Ramos (cell line): ENCODE data around the gene TP53AIP1.

ENCODE experiments used
- in situ Hi-C: fragments of 300-500 bp; cut with MboI; formaldehyde crosslinking; loops from one replicate; pipeline ENCODE4 v1.14.3; 2022; ENCODE audit warnings: low sequenced_read_pairs; ENCODE audit not compliant: unreplicated experiment

TP53AIP1 gene

DNA sequence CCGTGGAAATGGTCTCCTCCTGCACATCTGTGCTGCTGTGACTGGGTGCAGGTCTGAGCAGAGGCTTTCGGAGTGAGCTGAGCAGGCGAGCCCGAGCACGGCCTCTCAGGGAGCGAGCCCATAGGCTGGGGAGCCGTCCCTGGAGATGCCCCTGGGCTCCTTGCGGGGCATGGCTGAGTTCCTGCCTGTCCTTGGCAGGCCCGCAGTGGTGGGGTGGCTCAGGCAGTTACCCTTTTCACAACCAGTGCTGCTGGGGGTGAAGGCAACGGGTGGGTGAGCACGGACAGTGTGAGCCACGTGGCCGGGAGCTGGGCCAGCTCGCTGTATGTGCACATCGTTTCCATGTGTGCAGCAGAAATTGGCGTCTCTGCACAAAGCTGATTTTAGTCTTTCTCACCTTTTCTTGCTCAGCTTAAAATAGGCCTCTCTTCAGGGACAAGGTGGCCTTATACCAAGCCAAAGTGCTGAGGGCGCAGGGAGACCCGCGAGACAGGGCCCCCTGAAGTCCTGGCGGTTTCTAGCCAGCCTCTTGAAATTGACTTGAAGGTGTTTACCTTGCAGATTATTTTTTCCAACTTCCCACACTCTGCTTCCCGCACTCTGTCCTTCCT, at the start of gene TP53AIP1:
Gene TP53AIP1 (minus strand): TSS at position 55 of the 611 bp plus-strand sequence. CDS start 5,053 bp downstream, outside the sequence.
- in situ Hi-C loops = no loop called here

DNA sequence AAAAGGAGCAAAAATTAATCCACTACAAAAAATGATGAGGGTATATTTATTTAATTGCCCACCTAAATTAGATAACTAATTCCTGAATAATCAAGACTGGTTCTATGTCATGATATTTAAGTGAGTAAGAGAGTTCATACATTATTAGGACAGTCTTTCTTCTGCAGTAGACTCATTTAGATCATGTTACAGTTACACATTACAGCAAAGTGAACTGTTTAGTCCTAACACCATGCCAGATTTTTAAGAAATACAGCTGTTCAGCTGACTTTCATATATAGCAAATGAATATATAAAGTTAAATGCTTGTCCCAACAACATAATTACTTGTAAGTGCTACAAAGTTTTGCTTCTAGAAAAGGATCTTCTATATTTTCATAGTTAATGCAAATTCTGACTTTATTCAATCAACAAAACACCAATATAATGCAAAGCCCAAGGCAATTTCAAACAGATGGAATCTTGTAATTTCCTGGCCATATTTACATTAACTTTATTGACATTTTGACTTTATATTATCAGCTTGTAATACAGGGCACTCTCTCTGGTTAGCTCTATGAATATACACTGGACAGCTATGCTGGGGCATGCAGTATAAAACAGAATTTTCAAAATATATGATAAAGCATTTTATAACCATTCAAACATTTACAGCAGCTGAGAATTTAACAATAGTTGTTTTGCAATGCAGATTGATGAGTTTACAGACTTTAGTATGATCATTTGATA, 45.7 kb upstream of the TP53AIP1 start:
- in situ Hi-C loops = no loop called here

GRCh38 chr11:128985880-128986279, 43.2 kb upstream of the TP53AIP1 start:
- in situ Hi-C loops = no loop called here

DNA sequence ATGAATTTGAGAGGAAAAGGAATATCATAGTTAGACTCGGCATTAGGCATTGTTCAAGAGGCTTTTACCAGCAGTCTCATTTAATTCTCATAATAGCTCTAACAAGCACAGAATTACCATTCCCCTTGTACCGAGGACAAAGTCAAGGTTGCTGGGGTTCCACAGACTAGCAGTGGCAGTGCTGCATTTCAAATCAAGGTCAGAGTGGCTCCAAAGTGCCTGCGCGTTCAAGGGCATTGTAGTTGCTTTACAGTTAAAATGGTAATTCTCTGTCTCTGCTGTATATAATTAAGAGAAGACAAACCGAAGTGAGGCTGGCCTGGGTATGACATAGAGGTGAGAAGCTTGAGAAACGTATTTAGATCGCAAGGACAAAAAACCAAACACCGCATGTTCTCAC, 40.4 kb upstream of the TP53AIP1 start:
- in situ Hi-C loops = no loop called here

DNA sequence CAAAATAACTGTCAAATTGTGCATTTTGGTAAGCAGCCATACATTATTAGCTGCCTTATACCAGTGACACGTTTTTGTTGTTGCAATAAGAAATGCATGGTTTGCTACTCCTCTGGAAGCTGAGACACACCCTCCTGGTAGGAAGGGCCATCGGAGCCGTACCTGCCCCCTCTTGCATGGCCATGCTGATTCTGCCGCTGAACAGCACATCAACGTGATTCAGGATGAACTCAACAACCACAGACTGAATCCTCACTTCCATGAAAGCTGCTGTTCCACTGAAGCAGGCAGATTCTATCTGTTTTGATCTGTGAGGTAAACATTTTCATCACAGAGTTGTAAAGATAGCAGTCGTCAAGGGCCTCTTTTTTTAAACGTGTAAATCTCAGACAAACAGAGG, 38.6 kb upstream of the TP53AIP1 start:
- in situ Hi-C loops = no loop called here

- in situ Hi-C loops = no loop called here
Observed at GRCh38 chr11:128970598-128971190, 28.0 kb upstream of the TP53AIP1 start.

- in situ Hi-C loops = no loop called here
Observed at GRCh38 chr11:128968916-128969315, 26.2 kb upstream of the TP53AIP1 start.

DNA sequence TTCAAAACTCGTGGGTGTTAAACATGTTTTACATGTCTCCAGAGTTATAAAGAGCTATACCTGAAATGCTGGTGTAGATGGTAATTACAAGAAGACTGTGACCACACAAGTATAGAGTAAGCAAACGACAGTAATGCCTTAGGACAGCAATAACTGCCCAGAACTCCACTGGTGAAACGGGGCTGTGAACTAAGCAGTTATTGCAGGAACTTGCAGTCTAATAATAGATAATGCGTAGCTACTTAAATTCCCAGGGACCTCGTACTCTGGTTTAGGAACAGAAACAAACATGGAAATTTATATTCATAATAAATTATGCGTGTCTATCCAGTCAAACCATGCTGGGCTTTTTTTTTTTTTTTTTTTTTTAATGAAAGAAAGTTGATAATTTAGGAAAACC, 24.9 kb upstream of the TP53AIP1 start:
- in situ Hi-C loops = no loop called here

DNA sequence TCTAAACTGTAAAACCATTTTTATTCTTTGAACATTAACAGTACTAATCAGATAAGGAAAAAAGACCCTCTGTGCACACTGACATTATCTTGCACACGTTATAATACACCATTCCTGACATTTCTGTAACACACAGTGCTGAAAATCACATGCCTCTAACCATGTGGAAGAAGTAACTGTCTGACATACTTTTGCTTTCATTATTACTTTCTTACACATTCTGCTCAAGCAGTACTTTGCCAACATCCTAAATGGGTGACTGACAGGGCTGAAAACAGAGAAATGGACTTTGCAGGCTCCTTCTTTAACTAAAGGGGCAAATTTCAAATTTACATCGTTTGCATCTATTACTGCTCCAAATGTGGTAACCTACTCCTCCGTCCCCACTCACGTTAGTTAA, 22.8 kb upstream of the TP53AIP1 start:
- in situ Hi-C loops = no loop called here

DNA sequence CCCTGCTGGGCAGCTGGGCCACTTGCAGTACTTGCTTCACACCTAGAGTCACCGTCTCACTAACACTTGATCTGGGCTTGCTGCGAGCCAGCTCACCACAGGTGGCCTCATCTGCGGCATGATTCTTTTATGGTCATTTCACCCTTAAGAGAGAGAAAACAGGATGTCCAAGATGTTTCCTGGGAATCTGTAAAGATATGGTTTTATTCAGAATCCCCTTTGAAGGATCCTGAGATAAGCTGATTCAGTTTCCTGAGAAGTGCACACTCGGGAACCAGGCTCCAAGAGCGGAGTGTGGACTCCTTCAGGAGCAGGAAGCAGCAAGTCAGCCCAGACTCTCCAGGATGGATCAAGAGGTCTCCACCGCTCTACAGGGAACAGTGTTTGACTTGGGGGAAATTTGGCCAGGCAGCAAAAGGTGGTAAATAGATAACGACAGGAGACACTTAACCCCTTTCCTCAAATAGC, 21.8 kb upstream of the TP53AIP1 start:
- in situ Hi-C loops = no loop called here

DNA sequence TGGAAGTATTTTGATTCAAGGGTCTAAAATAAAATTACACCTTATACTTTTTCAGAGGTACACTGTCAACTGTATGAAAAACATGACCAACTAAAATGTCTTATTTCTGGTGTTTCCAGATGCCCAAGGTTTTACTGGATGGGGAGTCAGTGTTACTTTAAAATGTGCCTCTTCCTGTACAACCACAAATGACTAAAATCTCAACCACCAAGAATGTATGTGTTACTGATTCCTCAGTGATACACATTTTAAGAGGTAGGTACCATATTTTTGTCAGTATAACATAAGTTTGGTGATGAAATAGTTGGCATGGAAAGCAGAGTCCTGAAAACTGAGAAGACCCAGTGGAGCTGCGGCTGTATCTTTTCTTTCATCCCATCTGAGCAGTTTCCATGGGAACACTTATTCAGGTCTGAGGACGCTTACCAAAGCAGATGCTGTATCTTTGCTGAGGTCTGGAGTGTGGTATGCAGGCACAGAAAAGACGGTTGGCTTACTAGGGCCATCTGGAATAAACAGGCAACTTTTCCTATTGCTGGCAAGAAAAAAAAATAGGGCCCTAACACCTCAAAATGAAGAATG, 21.2 kb upstream of the TP53AIP1 start:
- in situ Hi-C loops = no loop called here

DNA sequence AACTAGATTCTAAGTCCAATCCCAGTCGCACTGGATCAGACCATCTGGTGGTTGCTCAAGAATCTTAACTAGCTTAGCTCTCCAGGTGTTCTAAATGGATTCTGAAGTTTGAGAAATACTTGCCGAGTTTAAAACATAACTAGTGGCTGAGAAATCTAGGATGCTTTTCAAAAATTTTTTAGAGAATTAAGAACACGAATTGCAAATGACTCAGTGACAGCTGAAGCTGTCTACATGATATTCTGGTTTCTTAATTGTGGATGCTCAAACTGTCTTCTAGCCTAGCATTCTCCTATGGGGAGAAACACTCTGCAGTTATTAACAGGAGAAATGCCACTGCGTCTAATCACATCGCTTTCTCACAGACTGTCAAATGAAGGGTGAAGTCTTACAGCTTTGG, 20.2 kb upstream of the TP53AIP1 start:
- in situ Hi-C loops = no loop called here

- in situ Hi-C loops = no loop called here
Observed at GRCh38 chr11:128961645-128962044, 19.0 kb upstream of the TP53AIP1 start.

DNA sequence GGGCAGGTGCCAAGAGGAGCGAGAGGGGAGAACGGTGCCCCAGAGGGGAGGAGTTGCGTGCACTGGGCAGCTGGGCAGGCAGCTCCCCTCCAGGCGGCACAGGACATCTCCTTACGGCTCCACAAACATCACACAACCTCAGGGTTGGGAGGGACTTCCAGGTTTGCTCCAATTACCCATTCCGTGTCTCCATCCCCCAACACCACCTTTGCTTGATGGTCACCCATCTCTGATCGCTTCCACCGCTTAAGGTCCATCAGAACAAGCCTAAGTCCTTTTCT, 14.5 kb upstream of the TP53AIP1 start:
- in situ Hi-C loops = no loop called here

DNA sequence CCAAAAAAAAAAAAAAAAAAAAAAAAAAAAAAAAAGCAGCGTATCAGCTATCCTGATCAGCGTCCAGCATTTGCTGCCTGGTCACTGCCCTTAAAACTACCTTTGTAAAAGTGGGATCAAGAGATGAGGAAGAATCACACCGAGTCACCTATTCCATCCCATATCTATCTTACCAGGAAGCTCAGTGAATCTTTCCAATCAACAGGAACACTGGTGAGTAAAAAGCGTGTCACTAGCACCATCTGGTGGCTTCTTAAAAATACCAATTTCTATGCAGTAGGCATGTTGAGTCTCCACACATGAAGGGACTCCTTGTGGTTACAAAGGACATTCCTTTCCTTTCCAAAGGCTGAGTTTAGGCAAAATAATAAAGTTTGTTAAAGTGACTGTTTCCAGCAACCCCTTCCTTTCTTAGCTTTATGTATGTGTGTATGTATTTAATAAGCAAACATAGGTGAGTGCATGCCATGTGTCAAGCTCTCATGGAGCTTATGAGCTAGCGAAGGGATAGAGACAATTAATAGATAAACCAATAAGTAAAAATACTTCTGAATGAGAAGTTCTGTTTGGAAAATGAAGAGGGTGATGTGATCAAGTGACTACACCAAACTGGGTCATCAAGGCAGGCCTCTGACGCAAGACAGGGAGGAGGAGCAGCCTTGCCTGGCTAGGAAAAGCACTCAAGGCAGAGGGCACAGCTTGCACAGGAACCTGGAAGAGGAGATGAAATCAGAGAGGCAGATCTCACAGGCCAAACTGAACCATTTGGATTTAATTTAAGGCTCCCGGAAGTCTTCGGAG, 13.9 kb upstream of the TP53AIP1 start:
- in situ Hi-C loops = no loop called here

- in situ Hi-C loops = no loop called here
Observed at GRCh38 chr11:128955636-128956035, 13.0 kb upstream of the TP53AIP1 start.

- in situ Hi-C loops = loop anchor here (5.0 kb wide), 1 partner anchor 71 kb away; no protein-coding TSS in a partner anchor
Observed at GRCh38 chr11:128953151-128953550, 10.5 kb upstream of the TP53AIP1 start.

DNA sequence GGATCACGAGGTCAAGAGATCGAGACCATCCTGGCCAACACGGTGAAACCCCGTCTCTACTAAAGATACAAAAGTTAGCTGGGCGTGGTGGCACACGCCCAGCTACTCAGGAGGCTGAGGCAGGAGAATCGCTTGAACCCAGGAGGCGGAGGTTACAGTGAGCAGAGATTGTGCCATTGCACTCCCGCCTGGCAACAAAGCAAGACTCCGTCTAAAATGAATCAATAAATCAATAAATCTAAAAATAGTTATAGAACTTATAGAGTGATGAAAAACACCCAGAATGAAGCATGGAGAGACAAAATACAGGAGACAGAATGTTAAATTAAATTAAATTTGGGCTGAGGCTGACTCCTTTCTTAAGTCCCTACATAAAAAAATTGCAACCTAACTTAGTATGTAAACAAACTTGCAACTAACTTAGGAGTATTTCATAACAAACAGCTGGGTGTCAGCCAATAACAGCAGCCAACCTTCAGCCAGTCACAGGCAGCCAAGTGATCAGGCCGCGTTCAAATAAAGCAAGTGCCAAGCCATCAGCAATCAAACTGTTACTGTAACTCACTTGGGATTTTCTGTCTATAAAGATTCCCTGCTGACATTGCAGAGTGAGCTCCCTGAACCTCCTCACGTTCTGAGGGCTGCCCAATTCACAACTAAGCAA, 7.3 kb upstream of the TP53AIP1 start:
- in situ Hi-C loops = loop anchor here (5.0 kb wide), 1 partner anchor 68 kb away; no protein-coding TSS in a partner anchor

DNA sequence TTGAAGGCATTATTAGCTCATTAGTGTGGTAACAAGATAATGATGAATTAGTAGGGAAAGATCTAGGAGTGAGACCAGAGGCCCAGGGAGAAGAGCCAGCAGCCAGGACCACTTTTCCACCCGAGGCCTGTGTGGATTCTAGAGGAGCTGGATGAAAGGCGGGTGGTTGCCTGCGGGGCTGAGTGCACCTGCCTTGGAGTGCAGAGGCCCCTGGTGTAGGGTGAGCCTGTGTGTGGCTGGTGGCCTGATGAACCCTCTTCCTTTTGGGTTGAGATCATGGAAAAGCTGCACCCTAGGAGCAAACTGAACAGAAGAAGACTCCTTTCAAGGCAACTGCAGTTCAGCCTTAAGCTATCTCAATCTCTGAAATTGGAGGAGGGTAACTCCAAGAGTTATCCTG, 5.9 kb upstream of the TP53AIP1 start:
- in situ Hi-C loops = no loop called here

DNA sequence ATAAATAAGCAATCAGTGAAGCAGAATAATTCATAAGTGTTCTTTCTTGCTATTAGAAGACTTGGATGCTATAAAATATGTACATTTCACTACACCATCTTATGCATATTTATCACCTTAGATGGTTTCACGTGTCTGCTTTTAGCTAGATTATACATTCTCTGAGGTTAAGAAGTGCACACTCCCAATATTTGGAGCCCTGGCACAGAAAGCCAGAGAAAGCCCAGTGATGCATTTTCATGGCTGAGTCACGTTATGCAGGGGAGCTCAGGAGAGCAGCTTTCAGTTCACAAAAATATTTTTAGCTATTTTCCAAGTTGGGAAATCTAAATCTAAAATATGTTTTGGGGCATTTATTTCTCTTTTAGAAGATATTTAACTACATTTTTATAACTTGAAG, 5.1 kb upstream of the TP53AIP1 start:
- in situ Hi-C loops = no loop called here
